ENCODE results near the gene MTUS2. TPM values are rescaled to one million over a fixed set of nuclear protein-coding genes. Genes with fewer than 3 reads are reported as not detected.

Gene MTUS2
- total and polyA plus RNA-seq, 2 donors from 2014 or later: 0.06 to 0.22 TPM

DNA sequence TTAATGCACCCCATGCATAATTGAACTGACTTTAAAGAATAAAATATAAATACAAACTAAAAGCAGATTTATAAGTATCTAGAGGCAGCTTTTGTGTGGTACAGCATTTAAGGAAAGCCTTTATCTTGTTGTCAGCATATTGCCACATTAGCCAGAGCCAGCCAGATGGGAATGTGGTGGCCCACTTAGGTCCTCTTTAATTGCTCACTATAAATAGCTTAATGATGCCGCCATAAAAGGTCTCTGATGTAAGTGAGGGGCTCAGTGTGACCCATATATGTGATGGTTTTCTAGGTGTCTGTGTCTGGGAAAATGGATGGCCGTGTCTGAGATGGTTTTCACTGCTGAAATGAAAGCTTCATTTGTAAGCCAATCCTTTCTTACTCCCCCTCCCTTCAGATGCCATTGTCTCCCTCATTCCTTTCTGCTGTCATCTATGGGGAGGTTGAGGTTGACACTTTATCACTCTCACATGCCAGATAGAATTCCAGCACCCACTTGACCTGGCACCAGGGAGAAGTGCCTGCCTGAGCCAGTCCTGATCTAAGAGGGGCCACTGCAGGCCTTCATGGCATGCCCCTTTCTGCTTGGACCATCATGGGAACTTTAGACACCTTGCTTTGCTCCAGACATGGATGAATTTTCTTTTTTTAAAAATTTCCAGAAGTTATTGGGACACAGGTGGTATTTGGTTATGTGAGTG lies 135.3 kb downstream of the MTUS2 start:
- no peaks in the 10 kb centered on the region for H3K9me3 ChIP-seq (ENCODE audit: control insufficient read depth in 2 of 3, insufficient read depth in 1 of 3, low read length in 3 of 3)
- no peak overlapping the region for H3K9ac ChIP-seq (ENCODE audit: low read length in 3 of 3)
- no peak for TF ChIP-seq CTCF (IDR thresholded peaks at IDR 0.05; ENCODE audit: borderline replicate concordance, extremely low read depth, insufficient read depth)
- H3K36me3 ChIP-seq (ENCODE audit: control insufficient read depth in 2 of 3, insufficient read depth in 3 of 3, low read length in 3 of 3): no peaks in the 10 kb centered on the region
- H3K27ac ChIP-seq (ENCODE audit: low read depth in 2 of 2, low read length in 2 of 2): no peak overlapping the region
- FAIRE-seq (no peak), DNase-seq (peak in 3 of 5 donors; percentile 19 to 48 (median 44))
- no peaks in the 10 kb centered on the region for H3K4me1 ChIP-seq (ENCODE audit: control insufficient read depth in 2 of 3, insufficient read depth in 2 of 3, low read depth in 1 of 3, low read length in 3 of 3)
- no peaks in the 10 kb centered on the region for H3K27me3 ChIP-seq (ENCODE audit: control insufficient read depth, insufficient read depth, low read length)
- no peak overlapping the region for H3K4me3 ChIP-seq (ENCODE audit: low read length in 3 of 3)
- intact Hi-C loops (cut with DNase I): no loop called here

DNA sequence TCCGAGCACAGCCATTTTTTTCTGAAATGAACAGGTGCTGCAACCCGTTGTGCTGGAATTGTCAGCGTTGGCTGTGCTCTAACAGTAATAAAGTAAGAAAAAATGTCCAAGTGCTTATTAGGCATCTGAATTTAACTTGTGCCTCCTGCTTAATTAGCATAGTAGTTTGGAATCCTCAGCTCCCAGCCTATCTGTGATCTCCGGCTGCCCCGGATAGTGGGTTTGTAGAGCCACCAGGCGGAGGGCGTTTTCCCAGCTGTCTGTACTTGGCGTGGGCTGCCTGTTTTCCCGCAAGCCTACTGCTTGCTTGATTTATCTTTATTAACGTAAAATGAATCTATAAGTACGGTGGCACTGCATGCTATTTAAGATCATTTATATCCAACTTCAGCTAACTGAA lies 137.9 kb downstream of the MTUS2 start:
- DNase-seq (no peak), FAIRE-seq (no peak)
- Histone ChIP-seq H3K27me3 (ENCODE audit: control insufficient read depth, insufficient read depth, low read length) (no peaks in the 10 kb centered on the region), H3K9ac (ENCODE audit: low read length in 3 of 3) (no peak overlapping the region), H3K9me3 (ENCODE audit: control insufficient read depth in 2 of 3, insufficient read depth in 1 of 3, low read length in 3 of 3) (no peaks in the 10 kb centered on the region), H3K36me3 (ENCODE audit: control insufficient read depth in 2 of 3, insufficient read depth in 3 of 3, low read length in 3 of 3) (no peaks in the 10 kb centered on the region), H3K27ac (ENCODE audit: low read depth in 2 of 2, low read length in 2 of 2) (no peak overlapping the region), H3K4me3 (ENCODE audit: low read length in 3 of 3) (no peak overlapping the region), H3K4me1 (ENCODE audit: control insufficient read depth in 2 of 3, insufficient read depth in 2 of 3, low read depth in 1 of 3, low read length in 3 of 3) (no peaks in the 10 kb centered on the region)
- TF ChIP-seq CTCF (IDR thresholded peaks at IDR 0.05; ENCODE audit: borderline replicate concordance, extremely low read depth, insufficient read depth): no peak
- intact Hi-C loops (cut with DNase I): no loop called here

- H3K36me3 ChIP-seq (ENCODE audit: control insufficient read depth in 2 of 3, insufficient read depth in 3 of 3, low read length in 3 of 3): no peaks in the 10 kb centered on the region
- DNase-seq: no peak
- H3K9ac ChIP-seq (ENCODE audit: low read length in 3 of 3): no peak overlapping the region
- no peaks in the 10 kb centered on the region for H3K4me1 ChIP-seq (ENCODE audit: control insufficient read depth in 2 of 3, insufficient read depth in 2 of 3, low read depth in 1 of 3, low read length in 3 of 3)
- intact Hi-C loops (cut with DNase I): no loop called here
- no peak overlapping the region for H3K4me3 ChIP-seq (ENCODE audit: low read length in 3 of 3)
- no peak for FAIRE-seq
- H3K9me3 ChIP-seq (ENCODE audit: control insufficient read depth in 2 of 3, insufficient read depth in 1 of 3, low read length in 3 of 3): no peaks in the 10 kb centered on the region
- H3K27ac ChIP-seq (ENCODE audit: low read depth in 2 of 2, low read length in 2 of 2): no peak overlapping the region
- TF ChIP-seq CTCF (IDR thresholded peaks at IDR 0.05; ENCODE audit: borderline replicate concordance, extremely low read depth, insufficient read depth): no peak
- H3K27me3 ChIP-seq (ENCODE audit: control insufficient read depth, insufficient read depth, low read length): no peaks in the 10 kb centered on the region
Measured at GRCh38 chr13:28958441-28958840, 138.3 kb downstream of the MTUS2 start.

DNA sequence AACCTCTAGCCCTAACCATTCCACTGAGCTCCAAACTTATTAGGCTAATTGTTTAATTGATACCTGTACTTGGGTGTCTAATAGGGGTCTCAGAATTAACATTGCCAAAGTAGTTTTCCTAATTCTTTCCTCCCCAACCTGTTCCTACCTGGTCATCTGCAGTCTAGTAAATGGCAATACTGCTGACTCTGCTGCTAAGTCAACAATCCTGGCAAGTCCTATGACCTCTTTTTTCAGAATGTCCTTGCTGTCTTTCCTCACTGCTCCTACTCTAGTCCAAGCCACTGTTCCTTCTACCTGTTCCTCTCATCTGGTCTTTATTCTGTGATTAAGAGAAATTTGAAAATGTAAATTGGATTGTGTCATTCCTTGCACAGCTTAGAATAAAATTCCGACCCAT lies 143.9 kb downstream of the MTUS2 start:
- intact Hi-C loops (cut with DNase I): no loop called here
- no peak for DNase-seq

More for the DNA sequence above, 143.9 kb downstream of the MTUS2 start:
- H3K9me3 ChIP-seq (ENCODE audit: control insufficient read depth in 2 of 3, insufficient read depth in 1 of 3, low read length in 3 of 3): no peaks in the 10 kb centered on the region
- H3K4me1 ChIP-seq (ENCODE audit: control insufficient read depth in 2 of 3, insufficient read depth in 2 of 3, low read depth in 1 of 3, low read length in 3 of 3): no peaks in the 10 kb centered on the region
- no peak overlapping the region for H3K4me3 ChIP-seq (ENCODE audit: low read length in 3 of 3)
- H3K27ac ChIP-seq (ENCODE audit: low read depth in 2 of 2, low read length in 2 of 2): no peak overlapping the region
- no peak for TF ChIP-seq CTCF (IDR thresholded peaks at IDR 0.05; ENCODE audit: borderline replicate concordance, extremely low read depth, insufficient read depth)
- H3K27me3 ChIP-seq (ENCODE audit: control insufficient read depth, insufficient read depth, low read length): no peaks in the 10 kb centered on the region
- no peak for FAIRE-seq
- no peaks in the 10 kb centered on the region for H3K36me3 ChIP-seq (ENCODE audit: control insufficient read depth in 2 of 3, insufficient read depth in 3 of 3, low read length in 3 of 3)
- no peak overlapping the region for H3K9ac ChIP-seq (ENCODE audit: low read length in 3 of 3)

All from kidney (tissue), 14 donors.